ENCODE measurements around the gene ADGRV1. TPM values are rescaled to one million over a fixed set of nuclear protein-coding genes. Genes with fewer than 3 reads are reported as not detected.

ADGRV1 gene
- total RNA-seq, 2 donors from 2014 or later = 97.6 to 117 TPM

DNA sequence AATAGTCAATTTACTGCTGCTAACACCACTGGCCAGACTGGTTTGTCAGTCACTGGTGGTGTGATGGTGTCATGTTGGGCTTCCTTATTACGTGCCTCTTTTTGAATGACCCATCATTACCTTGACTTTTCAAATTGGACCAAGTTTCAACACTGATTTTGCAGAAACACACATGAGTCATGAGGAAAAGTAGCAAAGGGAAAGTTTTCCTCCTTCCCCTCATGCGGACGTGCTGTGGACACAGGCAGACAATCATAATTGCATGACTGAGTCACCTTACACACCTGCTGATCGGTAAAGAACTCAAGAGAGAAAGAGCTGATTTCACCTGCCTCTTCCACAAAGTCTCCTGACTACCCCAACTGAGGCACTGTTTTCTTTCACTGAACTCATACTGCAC, 500.0 kb downstream of the ADGRV1 start:
- H3K27me3 ChIP-seq (ENCODE audit: control insufficient read depth, insufficient read depth, low read length, poor library complexity, severe bottlenecking) = no peaks in the 10 kb centered on the region
- WGBS, 2 experiments (ENCODE audit: insufficient coverage in 1 of 2, insufficient read length in 1 of 2) = 96 to 100% methylated on average over 3 to 4 of the region's 4 CpGs
- no peak overlapping the region for H3K27ac Mint-ChIP-seq
- no peak for DNase-seq
- no peak overlapping the region for H3K9ac ChIP-seq (ENCODE audit: extremely low read depth, low read length, poor library complexity, severe bottlenecking)
- no peaks in the 10 kb centered on the region for H3K4me1 ChIP-seq (ENCODE audit: control insufficient read depth, insufficient read depth, low read length)
- no peak overlapping the region for H3K27ac ChIP-seq (ENCODE audit: low read depth, low read length)
- peaks cover under 1% of the 10 kb centered on the region for H3K4me1 Mint-ChIP-seq
- no peaks in the 10 kb centered on the region for H3K9me3 Mint-ChIP-seq
- no peaks in the 10 kb centered on the region for H3K9me3 ChIP-seq (ENCODE audit: control insufficient read depth, low read length)
- H3K4me3 ChIP-seq (ENCODE audit: low read length) = no peak overlapping the region
- no peak overlapping the region for H3K4me3 Mint-ChIP-seq
- TF ChIP-seq, protein P1, sequence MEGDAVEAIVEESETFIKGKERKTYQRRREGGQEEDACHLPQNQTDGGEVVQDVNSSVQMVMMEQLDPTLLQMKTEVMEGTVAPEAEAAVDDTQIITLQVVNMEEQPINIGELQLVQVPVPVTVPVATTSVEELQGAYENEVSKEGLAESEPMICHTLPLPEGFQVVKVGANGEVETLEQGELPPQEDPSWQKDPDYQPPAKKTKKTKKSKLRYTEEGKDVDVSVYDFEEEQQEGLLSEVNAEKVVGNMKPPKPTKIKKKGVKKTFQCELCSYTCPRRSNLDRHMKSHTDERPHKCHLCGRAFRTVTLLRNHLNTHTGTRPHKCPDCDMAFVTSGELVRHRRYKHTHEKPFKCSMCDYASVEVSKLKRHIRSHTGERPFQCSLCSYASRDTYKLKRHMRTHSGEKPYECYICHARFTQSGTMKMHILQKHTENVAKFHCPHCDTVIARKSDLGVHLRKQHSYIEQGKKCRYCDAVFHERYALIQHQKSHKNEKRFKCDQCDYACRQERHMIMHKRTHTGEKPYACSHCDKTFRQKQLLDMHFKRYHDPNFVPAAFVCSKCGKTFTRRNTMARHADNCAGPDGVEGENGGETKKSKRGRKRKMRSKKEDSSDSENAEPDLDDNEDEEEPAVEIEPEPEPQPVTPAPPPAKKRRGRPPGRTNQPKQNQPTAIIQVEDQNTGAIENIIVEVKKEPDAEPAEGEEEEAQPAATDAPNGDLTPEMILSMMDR (conservative IDR thresholded peaks at IDR 0.05) = no peak
- no peaks in the 10 kb centered on the region for H3K36me3 ChIP-seq (ENCODE audit: control insufficient read depth, insufficient read depth, low read length)
- no peaks in the 10 kb centered on the region for H3K27me3 Mint-ChIP-seq (ENCODE audit: insufficient read depth)
- peaks cover 11% of the 10 kb centered on the region for H3K36me3 Mint-ChIP-seq (ENCODE audit: low read depth)

DNA sequence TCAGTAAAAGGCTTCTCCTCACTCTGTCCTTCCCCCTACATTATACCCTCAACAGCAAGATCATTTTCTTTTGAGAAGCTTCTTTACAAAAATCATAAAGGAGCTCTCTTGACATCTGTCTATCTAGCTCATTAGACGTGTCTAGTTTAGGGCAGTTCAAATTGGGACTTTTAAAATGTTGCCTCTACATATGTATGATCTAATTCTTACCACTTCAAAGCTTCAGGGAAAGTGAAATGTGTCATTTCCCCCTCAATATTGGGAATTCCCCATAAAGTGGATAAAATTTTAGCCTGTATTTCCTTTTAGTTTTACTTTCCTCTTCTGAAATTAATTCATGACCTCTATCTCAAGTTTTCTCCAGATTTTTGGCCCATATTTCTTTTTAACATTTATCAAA, 500.8 kb downstream of the ADGRV1 start:
- Mint-ChIP-seq H3K9me3 (no peaks in the 10 kb centered on the region), H3K4me3 (no peak overlapping the region), H3K36me3 (ENCODE audit: low read depth) (peaks cover 11% of the 10 kb centered on the region), H3K27me3 (ENCODE audit: insufficient read depth) (no peaks in the 10 kb centered on the region), H3K4me1 (peaks cover 3% of the 10 kb centered on the region), H3K27ac (no peak overlapping the region)
- TF ChIP-seq, protein P1 (conservative IDR thresholded peaks at IDR 0.05) = no peak
- 94% methylated on average over 1 of the region's 1 CpG; no CpG with 5 or more reads in 1 of the 2 experiments for WGBS, 2 experiments (ENCODE audit: insufficient coverage in 1 of 2, insufficient read length in 1 of 2)
- Histone ChIP-seq H3K36me3 (ENCODE audit: control insufficient read depth, insufficient read depth, low read length) (no peaks in the 10 kb centered on the region), H3K4me1 (ENCODE audit: control insufficient read depth, insufficient read depth, low read length) (no peaks in the 10 kb centered on the region), H3K9me3 (ENCODE audit: control insufficient read depth, low read length) (no peaks in the 10 kb centered on the region), H3K27me3 (ENCODE audit: control insufficient read depth, insufficient read depth, low read length, poor library complexity, severe bottlenecking) (no peaks in the 10 kb centered on the region), H3K4me3 (ENCODE audit: low read length) (no peak overlapping the region), H3K27ac (ENCODE audit: low read depth, low read length) (no peak overlapping the region), H3K9ac (ENCODE audit: extremely low read depth, low read length, poor library complexity, severe bottlenecking) (no peak overlapping the region)
- DNase-seq = no peak

DNA sequence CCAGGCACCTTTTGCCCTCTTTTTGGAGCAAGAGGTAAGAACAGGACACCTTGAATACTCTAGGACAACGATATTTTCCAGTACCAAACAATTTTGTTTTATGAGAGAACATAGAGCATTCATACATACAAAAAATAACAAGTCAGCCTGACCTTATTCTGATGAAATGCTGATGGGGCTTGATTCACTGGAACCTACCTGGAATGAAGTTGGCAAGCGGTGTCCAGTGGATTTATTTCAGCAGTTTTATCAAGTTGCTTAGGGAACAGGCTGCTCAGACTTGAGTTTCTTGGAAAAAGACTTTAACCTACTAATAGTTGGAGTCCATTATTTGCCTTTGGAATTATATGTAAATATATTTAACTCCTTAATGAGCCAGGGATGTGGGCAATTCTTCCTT, 502.5 kb downstream of the ADGRV1 start:
- 87 to 93% methylated on average over 2 of the region's 2 CpGs for WGBS, 2 experiments (ENCODE audit: insufficient coverage in 1 of 2, insufficient read length in 1 of 2)
- Histone ChIP-seq H3K36me3 (ENCODE audit: control insufficient read depth, insufficient read depth, low read length) (no peaks in the 10 kb centered on the region), H3K27me3 (ENCODE audit: control insufficient read depth, insufficient read depth, low read length, poor library complexity, severe bottlenecking) (no peaks in the 10 kb centered on the region), H3K9ac (ENCODE audit: extremely low read depth, low read length, poor library complexity, severe bottlenecking) (no peak overlapping the region), H3K4me1 (ENCODE audit: control insufficient read depth, insufficient read depth, low read length) (no peaks in the 10 kb centered on the region), H3K4me3 (ENCODE audit: low read length) (no peak overlapping the region), H3K9me3 (ENCODE audit: control insufficient read depth, low read length) (no peaks in the 10 kb centered on the region), H3K27ac (ENCODE audit: low read depth, low read length) (no peak overlapping the region)
- H3K36me3 Mint-ChIP-seq (ENCODE audit: low read depth) = peaks cover 7% of the 10 kb centered on the region
- H3K4me1 Mint-ChIP-seq = peaks cover 3% of the 10 kb centered on the region
- H3K4me3 Mint-ChIP-seq = no peak overlapping the region
- H3K9me3 Mint-ChIP-seq = no peaks in the 10 kb centered on the region
- no peaks in the 10 kb centered on the region for H3K27me3 Mint-ChIP-seq (ENCODE audit: insufficient read depth)
- no peak for DNase-seq
- no peak overlapping the region for H3K27ac Mint-ChIP-seq
- TF ChIP-seq, protein P1 (conservative IDR thresholded peaks at IDR 0.05) = no peak

Data from endodermal cell (in vitro differentiated cells).